OCI-LY7 (cell line): ENCODE results near the gene AVPI1. TPM values are rescaled to one million over a fixed set of nuclear protein-coding genes. Genes with fewer than 3 reads are reported as not detected.
A peak's percentile ranks its signal among the peaks of the same experiment; 100 is the strongest.
"Not testable (repeated sequence)": the region's sequence is repeated elsewhere in the genome, so short reads cannot be mapped to it uniquely, and the experiment has no call there.

ENCODE experiments used
- BruUV-seq: library from RNA; stranded (reverse); fragments of 400-500 nt; replicated peaks from 2 replicates; lab custom pipeline; 2021; lab: Mats Ljungman, UMichigan
- CTCF ChIA-PET: fragments of 300-600 bp; sonication (Branson Sonifier 250); formaldehyde crosslinking; loops from one replicate; lab custom pipeline; 2022; ENCODE audit warnings: antibody characterized with exemption; ENCODE audit not compliant: unreplicated experiment; lab: Charles Lee
- POLR2A ChIA-PET: fragments of 300-600 bp; sonication (Branson Sonifier 250); formaldehyde crosslinking; loops from one replicate; lab custom pipeline; 2022; ENCODE audit warnings: antibody characterized with exemption; lab: Charles Lee
- DNase-seq: peaks from one replicate; pipeline ENCODE4 v3.0.0-alpha.2; 2015; ENCODE audit warnings: low spot score
- H2AFZ ChIP-seq: fragments of 200-600 bp; sonication (generic), shearing (Covaris generic); 2 replicates; pipeline ENCODE4 v1.6.1; 2014; ENCODE audit warnings: mild to moderate bottlenecking, antibody characterized with exemption, low read length, moderate library complexity
- H3K27ac ChIP-seq: fragments of 200-600 bp; sonication (generic); 2 replicates; pipeline ENCODE4 v1.5.1; 2014; ENCODE audit warnings: mixed run types, low read depth, mild to moderate bottlenecking, moderate library complexity, low read length, inconsistent platforms; ENCODE audit not compliant: poor library complexity, severe bottlenecking
- H3K36me3 ChIP-seq: fragments of 200-600 bp; sonication (generic); 2 replicates; pipeline ENCODE4 v1.6.1; 2014; ENCODE audit warnings: mild to moderate bottlenecking, antibody characterized with exemption, low read length, moderate library complexity, mixed read lengths; ENCODE audit not compliant: insufficient read depth
- H3K4me1 ChIP-seq: fragments of 200-600 bp; sonication (generic); 2 replicates; pipeline ENCODE4 v1.5.1; 2014; ENCODE audit warnings: mild to moderate bottlenecking, low read length; ENCODE audit not compliant: insufficient read depth, poor library complexity, severe bottlenecking
- H3K4me2 ChIP-seq: fragments of 200-600 bp; sonication (generic); 2 replicates; pipeline ENCODE4 v1.6.1; 2014; ENCODE audit warnings: mild to moderate bottlenecking, low read length
- H3K4me3 ChIP-seq: fragments of 200-600 bp; sonication (generic); 2 replicates; pipeline ENCODE4 v1.5.1; 2014; ENCODE audit warnings: mild to moderate bottlenecking, low read depth, low read length; ENCODE audit not compliant: poor library complexity, severe bottlenecking
- H3K79me2 ChIP-seq: fragments of 200-600 bp; sonication (generic); 2 replicates; pipeline ENCODE4 v1.6.1; 2016; ENCODE audit warnings: low read depth, mild to moderate bottlenecking, low read length, moderate library complexity, mixed read lengths; ENCODE audit not compliant: insufficient read depth
- H3K9me2 ChIP-seq: fragments of 200-600 bp; sonication (generic); 2 replicates; pipeline ENCODE4 v1.6.1; 2016; ENCODE audit warnings: mild to moderate bottlenecking, low read length, mixed read lengths; ENCODE audit not compliant: insufficient read depth
- H3K9me3 ChIP-seq: fragments of 200-600 bp; sonication (generic); 2 replicates; pipeline ENCODE4 v1.6.1; 2014; ENCODE audit warnings: mild to moderate bottlenecking, mixed run types, low read length, mixed read lengths
- H4K20me1 ChIP-seq: fragments of 200-600 bp; sonication (generic); 2 replicates; pipeline ENCODE4 v1.6.1; 2014; ENCODE audit warnings: mild to moderate bottlenecking, antibody characterized with exemption, low read length, moderate library complexity, mixed read lengths; ENCODE audit not compliant: insufficient read depth
- CTCF ChIP-seq: fragments of 200-600 bp; sonication (generic); conservative IDR thresholded peaks from 2 replicates; pipeline ENCODE4 v1.5.1; 2014; ENCODE audit warnings: mild to moderate bottlenecking, antibody characterized with exemption, low read length, moderate library complexity, mixed read lengths
- EZH2phosphoT487 ChIP-seq: fragments of 200-600 bp; sonication (generic); IDR thresholded peaks from 2 replicates; pipeline ENCODE4 v1.6.1; 2018; ENCODE audit warnings: low read depth, borderline replicate concordance, mild to moderate bottlenecking, mixed run types, antibody characterized with exemption, low read length, moderate library complexity, mixed read lengths
- intact Hi-C: fragments of 100-400 bp; cut with micrococcal nuclease; formaldehyde crosslinking; loops from one replicate; pipeline ENCODE4 v1.10.0; 2022; ENCODE audit not compliant: unreplicated experiment
- total RNA-seq, 2 experiments: library from RNA; depleted of rRNA in 1 of 2; stranded (reverse); fragments of >200 nt in 1 of 2; shearing (Covaris generic) in 1 of 2; gene quantifications; 2 replicates each; pipeline ENCODE4 v1.2.3, GENCODE V29; 2014 to 2022

Gene AVPI1
- total RNA-seq, 2 experiments from 2014 or later = 3.2 to 4.6 TPM

GRCh38 chr10:97647556-97647955 lies 39.5 kb downstream of the AVPI1 start:
- H3K4me1 ChIP-seq = no peaks in the 10 kb centered on the region
- H4K20me1 ChIP-seq = no peaks in the 10 kb centered on the region
- BruUV-seq = no TSS peak
- H3K9me2 ChIP-seq = no peaks in the 10 kb centered on the region
- no peaks in the 10 kb centered on the region for H3K79me2 ChIP-seq
- intact Hi-C loops = no loop called here
- POLR2A ChIA-PET = interaction anchor here (0.6 to 0.9 kb wide), 3 partner anchors 31 to 96 kb away, joined by 3 read pairs; no protein-coding TSS in a partner anchor
- no peak for TF ChIP-seq CTCF
- no peak for TF ChIP-seq EZH2phosphoT487
- CTCF ChIA-PET = no interaction called here
- H3K9me3 ChIP-seq = no peaks in the 10 kb centered on the region
- H3K4me3 ChIP-seq = no peak overlapping the region
- no peak for DNase-seq
- no peak overlapping the region for H3K4me2 ChIP-seq
- H3K36me3 ChIP-seq = peaks cover 29% of the 10 kb centered on the region
- H3K27ac ChIP-seq = no peak overlapping the region
- no peak overlapping the region for H2AFZ ChIP-seq

- intact Hi-C loops = no loop called here
- H3K27ac ChIP-seq = no peak overlapping the region
- TF ChIP-seq EZH2phosphoT487 (no peak), CTCF (no peak)
- no peak for DNase-seq
- CTCF ChIA-PET = no interaction called here
- H4K20me1 ChIP-seq = peaks cover 10% of the 10 kb centered on the region; the same call in 1 of the 2 replicates
- H3K79me2 ChIP-seq = peaks cover 10% of the 10 kb centered on the region; the same call in 1 of the 2 replicates
- H3K36me3 ChIP-seq = peaks cover 12% of the 10 kb centered on the region
- no peaks in the 10 kb centered on the region for H3K9me3 ChIP-seq
- H3K4me1 ChIP-seq = peaks cover 13% of the 10 kb centered on the region
- no peaks in the 10 kb centered on the region for H3K9me2 ChIP-seq
- POLR2A ChIA-PET = no interaction called here
- no peak overlapping the region for H2AFZ ChIP-seq
- BruUV-seq = no TSS peak
- H3K4me3 ChIP-seq = no peak overlapping the region
- H3K4me2 ChIP-seq = no peak overlapping the region
Measured at GRCh38 chr10:97644936-97645335, 42.1 kb downstream of the AVPI1 start.

GRCh38 chr10:97643441-97643985 lies 43.5 kb downstream of the AVPI1 start:
- peaks cover 10% of the 10 kb centered on the region; the same call in 1 of the 2 replicates for H4K20me1 ChIP-seq
- H3K4me2 ChIP-seq = no peak overlapping the region
- TF ChIP-seq EZH2phosphoT487 (no peak), CTCF (no peak)
- peaks cover 12% of the 10 kb centered on the region for H3K36me3 ChIP-seq
- intact Hi-C loops = no loop called here
- no peak overlapping the region for H2AFZ ChIP-seq
- CTCF ChIA-PET = no interaction called here
- H3K79me2 ChIP-seq = peaks cover 10% of the 10 kb centered on the region; the same call in 1 of the 2 replicates
- H3K27ac ChIP-seq = no peak overlapping the region
- POLR2A ChIA-PET = no interaction called here
- H3K4me3 ChIP-seq = no peak overlapping the region
- peaks cover 15% of the 10 kb centered on the region for H3K4me1 ChIP-seq
- H3K9me3 ChIP-seq = no peaks in the 10 kb centered on the region
- no peak for DNase-seq
- BruUV-seq = TSS peak; percentile 46
- H3K9me2 ChIP-seq = no peaks in the 10 kb centered on the region

- H3K9me2 ChIP-seq, H3K4me2 ChIP-seq, H3K27ac ChIP-seq, H3K9me3 ChIP-seq, H3K4me3 ChIP-seq, H2AFZ ChIP-seq, intact Hi-C loops, BruUV-seq, DNase-seq, CTCF ChIA-PET: not testable (repeated sequence)
- Histone ChIP-seq H3K4me1 (peaks cover 15% of the 10 kb centered on the region), H3K36me3 (peaks cover 11% of the 10 kb centered on the region), H4K20me1 (peaks cover 10% of the 10 kb centered on the region; the same call in 1 of the 2 replicates), H3K79me2 (peaks cover 10% of the 10 kb centered on the region; the same call in 1 of the 2 replicates)
- POLR2A ChIA-PET = interaction anchor here (2.2 kb wide), 1 partner anchor 94 kb away, joined by 9 read pairs; the partner anchor contains the start of gene ZFYVE27
Measured at GRCh38 chr10:97642471-97643159, 44.4 kb downstream of the AVPI1 start.
